HUDEP-2 (cell line): Measurements from ENCODE around the gene RBM38.

Experiments
- DNase-seq, 76 experiments: peaks; one replicate each; lab custom pipeline; 2025; ENCODE audit not compliant: unreplicated experiment in 76 of 76; lab: John Stamatoyannopoulos, UW

RBM38 gene

GRCh38 chr20:57448764-57449354, 57.7 kb downstream of the RBM38 start:
- DNase-seq, result no peak

GRCh38 chr20:57449398-57450354, 58.5 kb downstream of the RBM38 start:
- no peak for DNase-seq

- peak in 41 of 76 experiments; percentile 6 to 62 (median 27) for DNase-seq
Measured at GRCh38 chr20:57450419-57450818, 59.2 kb downstream of the RBM38 start.

GRCh38 chr20:57450931-57451330, 59.7 kb downstream of the RBM38 start:
- DNase-seq, result no peak

GRCh38 chr20:57451431-57451794, 60.2 kb downstream of the RBM38 start:
- peak in 1 of 76 experiments; percentile 25 for DNase-seq

GRCh38 chr20:57451795-57452661, 60.8 kb downstream of the RBM38 start:
- peak in 74 of 76 experiments; percentile 21 to 89 (median 68) for DNase-seq

- DNase-seq, result no peak
Measured at GRCh38 chr20:57455386-57455785, 64.2 kb downstream of the RBM38 start.

GRCh38 chr20:57456116-57456515, 64.9 kb downstream of the RBM38 start:
- DNase-seq, result no peak

GRCh38 chr20:57457243-57458095, 66.3 kb downstream of the RBM38 start:
- no peak for DNase-seq

GRCh38 chr20:57458400-57459160, 67.4 kb downstream of the RBM38 start:
- no peak for DNase-seq
